Vagina (tissue), 2 donors: ENCODE results near the gene MRPL17.

Experiments used
- POLR2A ChIP-seq, 2 donors: fragments of 450-650 bp; IDR thresholded peaks; one replicate each; pipeline ENCODE4 v1.6.1; 2017; ENCODE audit warnings: antibody characterized with exemption in 2 of 2, mild to moderate bottlenecking in 2 of 2, moderate library complexity in 2 of 2
- POLR2AphosphoS5 ChIP-seq, 2 donors: sonication (generic); formaldehyde crosslinking; IDR thresholded peaks; one replicate each; pipeline ENCODE4 v1.9.0; 2017; ENCODE audit warnings: antibody characterized with exemption in 2 of 2, mild to moderate bottlenecking in 2 of 2, low read depth in 1 of 2; ENCODE audit not compliant: insufficient read depth in 1 of 2
- TF ChIP-seq, protein P1 (sequence below), 3 experiments: fragments of 450-650 bp in 2 of 3; fragments of 200-600 bp in 1 of 3; sonication (generic) in 1 of 3; IDR thresholded peaks; one replicate each; pipeline ENCODE4 v1.5.1; 2017 to 2019; ENCODE audit warnings: antibody characterized with exemption in 3 of 3, mild to moderate bottlenecking in 2 of 3, moderate library complexity in 2 of 3

DNA sequence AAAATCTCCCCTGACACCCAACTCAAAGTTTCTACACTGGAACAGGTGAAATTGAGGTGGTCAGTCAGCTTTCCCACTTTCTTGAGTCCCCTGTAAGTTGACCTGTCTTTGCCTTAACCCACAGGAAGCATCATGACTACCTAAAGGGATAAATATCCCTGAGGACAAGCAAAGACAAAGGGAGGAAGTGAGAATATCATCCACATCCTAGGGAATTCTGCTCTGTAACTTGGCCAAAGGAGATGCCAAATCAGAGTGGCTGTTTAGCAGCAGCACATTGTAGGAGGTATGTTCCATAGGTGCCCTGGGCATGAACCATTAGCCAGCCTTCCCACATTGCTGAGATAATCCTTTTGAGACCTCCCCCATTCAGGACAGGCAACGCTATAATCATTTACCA, 40.9 kb upstream of the MRPL17 start:
- TF ChIP-seq, protein P1, sequence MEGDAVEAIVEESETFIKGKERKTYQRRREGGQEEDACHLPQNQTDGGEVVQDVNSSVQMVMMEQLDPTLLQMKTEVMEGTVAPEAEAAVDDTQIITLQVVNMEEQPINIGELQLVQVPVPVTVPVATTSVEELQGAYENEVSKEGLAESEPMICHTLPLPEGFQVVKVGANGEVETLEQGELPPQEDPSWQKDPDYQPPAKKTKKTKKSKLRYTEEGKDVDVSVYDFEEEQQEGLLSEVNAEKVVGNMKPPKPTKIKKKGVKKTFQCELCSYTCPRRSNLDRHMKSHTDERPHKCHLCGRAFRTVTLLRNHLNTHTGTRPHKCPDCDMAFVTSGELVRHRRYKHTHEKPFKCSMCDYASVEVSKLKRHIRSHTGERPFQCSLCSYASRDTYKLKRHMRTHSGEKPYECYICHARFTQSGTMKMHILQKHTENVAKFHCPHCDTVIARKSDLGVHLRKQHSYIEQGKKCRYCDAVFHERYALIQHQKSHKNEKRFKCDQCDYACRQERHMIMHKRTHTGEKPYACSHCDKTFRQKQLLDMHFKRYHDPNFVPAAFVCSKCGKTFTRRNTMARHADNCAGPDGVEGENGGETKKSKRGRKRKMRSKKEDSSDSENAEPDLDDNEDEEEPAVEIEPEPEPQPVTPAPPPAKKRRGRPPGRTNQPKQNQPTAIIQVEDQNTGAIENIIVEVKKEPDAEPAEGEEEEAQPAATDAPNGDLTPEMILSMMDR (IDR thresholded peaks at IDR 0.05) = no peak
- TF ChIP-seq POLR2A (IDR thresholded peaks at IDR 0.05) (no peak), POLR2AphosphoS5 (IDR thresholded peaks at IDR 0.05; ENCODE audit: insufficient read depth in 1 of 2, low read depth in 1 of 2) (no peak)
